GM18867 (cell line): Measurements from ENCODE around the gene SMAD7.

ENCODE experiments used
- ATAC-seq: cut with Tn5 transposase; IDR thresholded peaks from one replicate; pipeline ENCODE4 v1.9.1; 2021; ENCODE audit warnings: mild to moderate bottlenecking, moderate library complexity; ENCODE audit not compliant: unreplicated experiment

The SMAD7 gene

GRCh38 chr18:48987821-48988220 is 37.1 kb upstream of the SMAD7 start:
- no peak for ATAC-seq

- no peak for ATAC-seq
Observed at GRCh38 chr18:48986851-48987761, 36.3 kb upstream of the SMAD7 start.

GRCh38 chr18:48985161-48985560 is 34.4 kb upstream of the SMAD7 start:
- no peak for ATAC-seq

- no peak for ATAC-seq
Observed at GRCh38 chr18:48983793-48984437, 33.1 kb upstream of the SMAD7 start.

GRCh38 chr18:48982266-48982665 is 31.5 kb upstream of the SMAD7 start:
- no peak for ATAC-seq

- ATAC-seq: no peak
Observed at GRCh38 chr18:48979944-48980890, 29.5 kb upstream of the SMAD7 start.

GRCh38 chr18:48977914-48978313 is 27.1 kb upstream of the SMAD7 start:
- ATAC-seq: no peak

GRCh38 chr18:48975817-48976649 is 25.3 kb upstream of the SMAD7 start:
- ATAC-seq: peak; percentile 79

- peak; percentile 6 for ATAC-seq
Observed at GRCh38 chr18:48975120-48975816, 24.5 kb upstream of the SMAD7 start.

- ATAC-seq: no peak
Observed at GRCh38 chr18:48974304-48975119, 23.7 kb upstream of the SMAD7 start.

- no peak for ATAC-seq
Observed at GRCh38 chr18:48973731-48974130, 23.0 kb upstream of the SMAD7 start.

- ATAC-seq: no peak
Observed at GRCh38 chr18:48968412-48969215, 17.8 kb upstream of the SMAD7 start.

- no peak for ATAC-seq
Observed at GRCh38 chr18:48967545-48967944, 16.8 kb upstream of the SMAD7 start.

- no peak for ATAC-seq
Observed at GRCh38 chr18:48966523-48966922, 15.8 kb upstream of the SMAD7 start.

GRCh38 chr18:48963586-48964470 is 13.1 kb upstream of the SMAD7 start:
- ATAC-seq: no peak

- no peak for ATAC-seq
Observed at GRCh38 chr18:48962994-48963561, 12.3 kb upstream of the SMAD7 start.
